HepG2 (cell line): ENCODE results near the gene CCDC34. TPM values are rescaled to one million over a fixed set of nuclear protein-coding genes. Genes with fewer than 3 reads are reported as not detected.

Source experiments
- BRCA1 ChIP-seq: sonication (generic); formaldehyde crosslinking; IDR thresholded peaks from 2 replicates; pipeline ENCODE4 v1.4.0; 2020; ENCODE audit warnings: missing genetic modification reagents
- ETV5 ChIP-seq: IDR thresholded peaks from 2 replicates; pipeline ENCODE4 v1.6.1; 2018; ENCODE audit warnings: missing biosample characterization, missing genetic modification reagents, inconsistent platforms, borderline replicate concordance
- FOXJ3 ChIP-seq: sonication (generic); formaldehyde crosslinking; IDR thresholded peaks from 2 replicates; pipeline ENCODE4 v1.4.0; 2020; ENCODE audit warnings: missing genetic modification reagents, mild to moderate bottlenecking, borderline replicate concordance
- FOXO1 ChIP-seq: sonication (generic); formaldehyde crosslinking; IDR thresholded peaks from 2 replicates; pipeline ENCODE4 v1.4.0; 2020; ENCODE audit warnings: missing genetic modification reagents
- HOXA3 ChIP-seq: sonication (generic); formaldehyde crosslinking; IDR thresholded peaks from 2 replicates; pipeline ENCODE4 v1.5.0; 2020; ENCODE audit warnings: missing genetic modification reagents
- JUNB ChIP-seq: sonication (generic); formaldehyde crosslinking; IDR thresholded peaks from 2 replicates; pipeline ENCODE4 v1.8.0; 2022; ENCODE audit warnings: missing genetic modification reagents, mild to moderate bottlenecking, borderline replicate concordance
- JUND ChIP-seq: sonication (generic); formaldehyde crosslinking; IDR thresholded peaks from 2 replicates; pipeline ENCODE4 v1.8.0; 2022; ENCODE audit warnings: mild to moderate bottlenecking, missing genetic modification reagents
- KLF6 ChIP-seq: IDR thresholded peaks from 2 replicates; pipeline ENCODE4 v1.8.0; 2016; ENCODE audit warnings: missing biosample characterization, missing genetic modification reagents
- MEIS1 ChIP-seq: sonication (generic); formaldehyde crosslinking; IDR thresholded peaks from 2 replicates; pipeline ENCODE4 v1.9.0; 2021; ENCODE audit warnings: mild to moderate bottlenecking, missing genetic modification reagents, moderate library complexity, borderline replicate concordance
- NFIB ChIP-seq: sonication (generic); formaldehyde crosslinking; IDR thresholded peaks from 2 replicates; pipeline ENCODE4 v1.9.0; 2021; ENCODE audit warnings: missing genetic modification reagents, mild to moderate bottlenecking, borderline replicate concordance
- POLR2AphosphoS5 ChIP-seq: IDR thresholded peaks from 2 replicates; pipeline ENCODE4 v1.6.1; 2012; ENCODE audit warnings: low read depth, low read length
- RBM22 ChIP-seq: fragments of 200-400 bp; formaldehyde crosslinking; optimal IDR thresholded peaks from 2 replicates; pipeline ENCODE3; 2017; ENCODE audit warnings: mild to moderate bottlenecking, low read length, moderate library complexity
- SKIL ChIP-seq: sonication (generic); formaldehyde crosslinking; IDR thresholded peaks from 2 replicates; pipeline ENCODE4 v1.8.0; 2022; ENCODE audit warnings: missing genetic modification reagents, mild to moderate bottlenecking, moderate library complexity, borderline replicate concordance
- SMAD3 ChIP-seq: sonication (generic); formaldehyde crosslinking; IDR thresholded peaks from 2 replicates; pipeline ENCODE4 v1.4.0; 2020; ENCODE audit warnings: missing genetic modification reagents
- SOX13 ChIP-seq, 3 experiments: fragments of 450-650 bp in 1 of 3; sonication (generic) in 1 of 3; formaldehyde crosslinking in 1 of 3; IDR thresholded peaks in 2 of 3; conservative IDR thresholded peaks in 1 of 3; 2 replicates each; pipeline versions ENCODE4 v1.5.0 to v1.6.1; 2016 to 2020; ENCODE audit warnings: antibody characterized with exemption in 1 of 3, mild to moderate bottlenecking in 1 of 3, missing compliant biosample characterization in 1 of 3, missing genetic modification reagents in 1 of 3, moderate library complexity in 1 of 3
- STAG1 ChIP-seq: sonication (generic); formaldehyde crosslinking; IDR thresholded peaks from 2 replicates; pipeline ENCODE4 v1.4.0; 2020; ENCODE audit warnings: missing genetic modification reagents
- TBX2 ChIP-seq: sonication (generic); formaldehyde crosslinking; IDR thresholded peaks from 2 replicates; pipeline ENCODE4 v1.5.0; 2020; ENCODE audit warnings: missing genetic modification reagents, mild to moderate bottlenecking, borderline replicate concordance
- ZGPAT ChIP-seq: IDR thresholded peaks from 2 replicates; pipeline ENCODE4 v1.6.1; 2016; ENCODE audit warnings: mild to moderate bottlenecking
- ZNF251 ChIP-seq: sonication (generic); formaldehyde crosslinking; IDR thresholded peaks from 2 replicates; pipeline ENCODE4 v1.9.0; 2021; ENCODE audit warnings: mild to moderate bottlenecking, missing genetic modification reagents
- ZNF292 ChIP-seq: sonication (generic); formaldehyde crosslinking; IDR thresholded peaks from 2 replicates; pipeline ENCODE4 v1.8.1; 2022; ENCODE audit warnings: mild to moderate bottlenecking, low read depth, missing genetic modification reagents, borderline replicate concordance
- ZNF432 ChIP-seq: sonication (generic); formaldehyde crosslinking; IDR thresholded peaks from 2 replicates; pipeline ENCODE4 v1.5.0; 2020; ENCODE audit warnings: missing genetic modification reagents, mild to moderate bottlenecking, borderline replicate concordance
- ZNF790 ChIP-seq: sonication (generic); formaldehyde crosslinking; IDR thresholded peaks from 2 replicates; pipeline ENCODE4 v1.8.0; 2022; ENCODE audit warnings: missing genetic modification reagents, mild to moderate bottlenecking, borderline replicate concordance
- polyA plus RNA-seq, 8 experiments: library from polyadenylated mRNA; depleted of rRNA in 3 of 8; stranded (reverse) in 7 of 8; unstranded in 1 of 8; fragments of >200 nt; fragmentation: Illumina TruSeq in 4 of 8; extraction: Trizol in 4 of 8; gene quantifications; 2 replicates each; pipeline versions ENCODE4 v1.2.1 to v1.2.3, GENCODE V29; 2011 to 2016; ENCODE audit warnings: low read depth in 4 of 8, missing spikeins in 1 of 8, mixed read lengths in 1 of 8; ENCODE audit not compliant: insufficient read depth in 1 of 8
- total RNA-seq, 5 experiments: library from RNA; depleted of rRNA; stranded (reverse); fragments of >200 nt; fragmentation: Illumina TruSeq; extraction: Trizol; gene quantifications; 2 replicates each; pipeline ENCODE4 v1.2.3, GENCODE V29; 2016; ENCODE audit warnings: low read depth in 1 of 5

CCDC34 gene
- total and polyA plus RNA-seq, 2 of the 13 experiments (the other 11 are each of a cell fraction or from before 2014, with no cell fraction given), result 7.6 to 34.3 TPM

GRCh38 chr11:27401833-27402316 is 38.9 kb upstream of the CCDC34 start (continued):
- TF ChIP-seq STAG1 (CRISPR knock-in tag) (peak; percentile 2; the same call in 1 of the 2 replicates), FOXJ3 (CRISPR knock-in tag) (peak; percentile 62; the same call in 1 of the 2 replicates), RBM22 (no peak), ZNF292 (CRISPR knock-in tag) (peak; percentile 47; the same call in 1 of the 2 replicates), ETV5 (CRISPR knock-in tag) (peak; percentile 84), POLR2AphosphoS5 (no peak), NFIB (no peak), TBX2 (peak; percentile 96), ZNF790 (CRISPR knock-in tag) (no peak), ZNF432 (no peak), ZGPAT (peak; percentile 93), SMAD3 (0 out of 2 replicates have a peak, but pooled peaks have one; percentile 25), ZNF251 (CRISPR knock-in tag) (no peak), HOXA3 (CRISPR knock-in tag) (peak; percentile 48; the same call in 1 of the 2 replicates), KLF6 (peak; percentile 59; the same call in 1 of the 2 replicates), JUND (peak; percentile 90), FOXO1 (peak; percentile 37; the same call in 1 of the 2 replicates), BRCA1 (CRISPR knock-in tag) (no peak), JUNB (peak; percentile 95), SKIL (CRISPR knock-in tag) (peak; percentile 76), SOX13 (IDR thresholded peaks at IDR 0.05) (no peak), SOX13 (CRISPR knock-in tag; conservative IDR thresholded peaks at IDR 0.05 in 1 of 2, IDR thresholded peaks at IDR 0.05 in 1 of 2) (peak in 1 of 2 experiments; percentile 50; a peak in 1 of 4 replicates), MEIS1 (peak; percentile 58; the same call in 1 of the 2 replicates)
